Hematopoietic multipotent progenitor cell treated with erythropoietin and hydrocortisone succinate and interleukin-3 and kit ligand, for 15 days (in vitro differentiated cells): ENCODE results near the gene FRMD7.
"Not testable (repeated sequence)": the region's sequence is repeated elsewhere in the genome, so short reads cannot be mapped to it uniquely, and the experiment has no call there.

Experiments
- DNase-seq: peaks from one replicate; pipeline ENCODE4 v3.0.0-alpha.2; 2015; ENCODE audit warnings: low spot score

The FRMD7 gene

GRCh38 chrX:132092439-132093065 is 35.3 kb downstream of the FRMD7 start:
- peak; percentile 25 for DNase-seq

- DNase-seq = no peak
Measured at GRCh38 chrX:132090403-132091159, 37.2 kb downstream of the FRMD7 start.

GRCh38 chrX:132088864-132089263 is 39.0 kb downstream of the FRMD7 start:
- DNase-seq = no peak

- DNase-seq = no peak
Measured at GRCh38 chrX:132086672-132087071, 41.1 kb downstream of the FRMD7 start.

GRCh38 chrX:132085786-132086185 is 42.0 kb downstream of the FRMD7 start:
- DNase-seq = no peak

- no peak for DNase-seq
Measured at GRCh38 chrX:132077912-132078311, 49.9 kb downstream of the FRMD7 start.

- no peak for DNase-seq
Measured at GRCh38 chrX:132077414-132077813, 50.4 kb downstream of the FRMD7 start.

- DNase-seq = peak; percentile 5
Measured at GRCh38 chrX:132071254-132071653, 56.6 kb downstream of the FRMD7 start.

GRCh38 chrX:132068405-132068804 is 59.4 kb downstream of the FRMD7 start:
- no peak for DNase-seq

- DNase-seq = no peak
Measured at GRCh38 chrX:132063862-132064261, 64.0 kb downstream of the FRMD7 start.

GRCh38 chrX:132063334-132063733 is 64.5 kb downstream of the FRMD7 start:
- no peak for DNase-seq

GRCh38 chrX:132059973-132060540 is 67.8 kb downstream of the FRMD7 start:
- DNase-seq = no peak

GRCh38 chrX:132058975-132059374 is 68.8 kb downstream of the FRMD7 start:
- no peak for DNase-seq

- DNase-seq = no peak
Measured at GRCh38 chrX:132058050-132058449, 69.8 kb downstream of the FRMD7 start.

GRCh38 chrX:132051778-132052177 is 76.0 kb downstream of the FRMD7 start:
- not testable (repeated sequence) for DNase-seq

- no peak for DNase-seq
Measured at GRCh38 chrX:132046533-132046932, 81.3 kb downstream of the FRMD7 start.

- DNase-seq = no peak
Measured at GRCh38 chrX:132045456-132045855, 82.4 kb downstream of the FRMD7 start.

- DNase-seq = no peak
Measured at GRCh38 chrX:132044953-132045352, 82.9 kb downstream of the FRMD7 start.

GRCh38 chrX:132043977-132044376 is 83.8 kb downstream of the FRMD7 start:
- DNase-seq = no peak

- DNase-seq = no peak
Measured at GRCh38 chrX:132041015-132041414, 86.8 kb downstream of the FRMD7 start.

GRCh38 chrX:132040066-132040465 is 87.8 kb downstream of the FRMD7 start:
- no peak for DNase-seq

GRCh38 chrX:132037479-132037993 is 90.3 kb downstream of the FRMD7 start:
- no peak for DNase-seq

- no peak for DNase-seq
Measured at GRCh38 chrX:132034648-132035047, 93.2 kb downstream of the FRMD7 start.
